A549 (cell line): ENCODE data around the gene RNF126. TPM values are rescaled to one million over a fixed set of nuclear protein-coding genes. Genes with fewer than 3 reads are reported as not detected.

Experiments used
- ATAC-seq, 2 experiments: fragments of 200-7000 bp in 1 of 2; fragments of >200 bp in 1 of 2; cut with Nextera tagmentation in 1 of 2; cut with Tn5 transposase in 1 of 2; 3 replicates each; pipeline versions ENCODE4 v1.8.0 to v1.9.1; 2018 to 2020; ENCODE audit warnings: mild to moderate bottlenecking in 1 of 2, moderate library complexity in 1 of 2
- CTCF ChIA-PET: fragments of 300-600 bp; sonication (Branson Sonifier 250); formaldehyde crosslinking; extraction: SDS; loops from one replicate; lab custom pipeline; 2021; ENCODE audit warnings: antibody characterized with exemption, inconsistent platforms; lab: Yijun Ruan, JAX
- POLR2A ChIA-PET: fragments of 350-600 bp; formaldehyde crosslinking; extraction: SDS; loops from one replicate; lab custom pipeline; 2021; ENCODE audit warnings: antibody characterized with exemption, inconsistent platforms; lab: Yijun Ruan, JAX
- DNase-seq, 2 experiments: peaks; one replicate each; pipeline versions ENCODE4 v3.0.0 to v3.0.0-alpha.2; 2011 to 2016; ENCODE audit warnings: low read depth in 1 of 2, low spot score in 1 of 2
- FAIRE-seq: peaks from 2 replicates; lab custom pipeline; 2011; peaks lifted over from hg19 to GRCh38; lab: Jason Lieb, UNC
- H3K27ac ChIP-seq, 2 experiments: fragments of >200 bp; sonication (Bioruptor Twin); formaldehyde crosslinking; 3 replicates each; pipeline ENCODE4 v1.5.1; 2016 to 2017
- H3K4me1 ChIP-seq: fragments of >200 bp; sonication (Bioruptor Twin); formaldehyde crosslinking; 3 replicates; pipeline ENCODE4 v1.6.1; 2016
- H3K4me2 ChIP-seq: fragments of >200 bp; sonication (Bioruptor Twin); formaldehyde crosslinking; 3 replicates; pipeline ENCODE4 v1.6.1; 2016
- H3K4me3 ChIP-seq: fragments of >200 bp; sonication (Bioruptor Twin); formaldehyde crosslinking; 3 replicates; pipeline ENCODE4 v1.5.1; 2016
- H3K9me3 ChIP-seq: fragments of >200 bp; sonication (Bioruptor Twin); formaldehyde crosslinking; 3 replicates; pipeline ENCODE4 v1.6.1; 2016
- BHLHE40 ChIP-seq: IDR thresholded peaks from 2 replicates; pipeline ENCODE4 v1.6.1; 2012; ENCODE audit warnings: low read depth, low read length, inconsistent platforms
- CBX2 ChIP-seq: fragments of 200-600 bp; sonication (generic); IDR thresholded peaks from 2 replicates; pipeline ENCODE4 v1.6.1; 2016; ENCODE audit warnings: low read depth, mild to moderate bottlenecking, borderline replicate concordance
- CEBPB ChIP-seq, 2 experiments: fragments of >200 bp in 1 of 2; sonication (Bioruptor Twin) in 1 of 2; formaldehyde crosslinking in 1 of 2; IDR thresholded peaks; 2 replicates each; pipeline ENCODE4 v1.6.1; 2012 to 2016
- CHD2 ChIP-seq: fragments of 150-350 bp; IDR thresholded peaks from 2 replicates; pipeline ENCODE4 v1.6.1; 2014; ENCODE audit warnings: low read length; ENCODE audit not compliant: partially characterized antibody
- FOSL2 ChIP-seq, 2 experiments: fragments of 450-650 bp in 1 of 2; fragments of >200 bp in 1 of 2; sonication (Bioruptor Twin) in 1 of 2; formaldehyde crosslinking; IDR thresholded peaks; 2 replicates each; pipeline versions ENCODE4 v1.5.0 to v1.6.1; 2016 to 2020; ENCODE audit warnings: mild to moderate bottlenecking in 1 of 2, moderate library complexity in 1 of 2
- GATA3 ChIP-seq: IDR thresholded peaks from 2 replicates; pipeline ENCODE4 v1.6.1; 2012; ENCODE audit warnings: borderline replicate concordance
- HEYL ChIP-seq: fragments of 250-450 bp; sonication (Bioruptor Pico); IDR thresholded peaks from 2 replicates; pipeline ENCODE4 v1.8.0; 2021; ENCODE audit warnings: mild to moderate bottlenecking, moderate library complexity
- JUN ChIP-seq, 2 experiments: fragments of >200 bp; sonication (Bioruptor Twin); formaldehyde crosslinking; IDR thresholded peaks; 2 replicates in 1 of 2; 3 replicates in 1 of 2; pipeline ENCODE4 v1.6.1; 2016 to 2017
- JUNB ChIP-seq: fragments of >200 bp; sonication (Bioruptor Twin); formaldehyde crosslinking; IDR thresholded peaks from 2 replicates; pipeline ENCODE4 v1.6.1; 2016
- KDM5A ChIP-seq: fragments of 200-600 bp; sonication (generic); IDR thresholded peaks from 2 replicates; pipeline ENCODE4 v1.6.1; 2016; ENCODE audit warnings: antibody characterized with exemption, mild to moderate bottlenecking
- MAZ ChIP-seq: fragments of 150-350 bp; IDR thresholded peaks from 2 replicates; pipeline ENCODE4 v1.6.1; 2014; ENCODE audit warnings: antibody characterized with exemption, low read depth, low read length, borderline replicate concordance
- RARB ChIP-seq: fragments of 250-450 bp; sonication (Bioruptor Pico); IDR thresholded peaks from 2 replicates; pipeline ENCODE4 v1.8.0; 2021; ENCODE audit warnings: mild to moderate bottlenecking, moderate library complexity
- RCOR1 ChIP-seq: fragments of 150-350 bp; IDR thresholded peaks from 2 replicates; pipeline ENCODE4 v1.6.1; 2014; ENCODE audit warnings: antibody characterized with exemption, low read length, low read depth
- RFX5 ChIP-seq: fragments of 450-650 bp; IDR thresholded peaks from 2 replicates; pipeline ENCODE4 v1.7.1; 2014; ENCODE audit warnings: antibody characterized with exemption, mild to moderate bottlenecking, moderate library complexity
- SREBF2 ChIP-seq: fragments of 450-650 bp; IDR thresholded peaks from 2 replicates; pipeline ENCODE4 v1.6.1; 2014; ENCODE audit warnings: mild to moderate bottlenecking, moderate library complexity
- TFCP2L1 ChIP-seq: fragments of 250-450 bp; sonication (Bioruptor Pico); IDR thresholded peaks from 2 replicates; pipeline ENCODE4 v1.5.0; 2021; ENCODE audit warnings: mild to moderate bottlenecking
- TP53 ChIP-seq: fragments of 250-450 bp; sonication (Bioruptor Pico); IDR thresholded peaks from 2 replicates; pipeline ENCODE4 v1.5.0; 2021; ENCODE audit warnings: mild to moderate bottlenecking, moderate library complexity
- ZFP36 ChIP-seq: fragments of 450-650 bp; IDR thresholded peaks from 2 replicates; pipeline ENCODE4 v1.6.1; 2014; ENCODE audit warnings: borderline replicate concordance; ENCODE audit not compliant: partially characterized antibody
- ZNF302 ChIP-seq: fragments of 250-450 bp; sonication (Bioruptor Pico); IDR thresholded peaks from 2 replicates; pipeline ENCODE4 v1.9.0; 2021; ENCODE audit warnings: inconsistent platforms, mild to moderate bottlenecking, moderate library complexity
- WGBS: methylation state at CpG from one replicate; pipeline ENCODE4 v1.1.6; 2017; ENCODE audit errors: missing lambda C conversion rate; 5-methylcytosine and 5-hydroxymethylcytosine counted together
- polyA plus RNA-seq, 4 experiments: library from polyadenylated mRNA; depleted of rRNA in 3 of 4; stranded (reverse); fragments of >200 nt; fragmentation: RNase III in 1 of 4; extraction: RNeasy Plus Mini Kit Qiagen cat#74134 plus additional on column Dnase treatment in 1 of 4; gene quantifications; 2 replicates in 3 of 4; 3 replicates in 1 of 4; pipeline ENCODE4 v1.2.3, GENCODE V29; 2011 to 2017
- TF ChIP-seq, protein P1 (sequence below): fragments of 450-650 bp; IDR thresholded peaks from 2 replicates; pipeline ENCODE4 v1.6.1; 2014; ENCODE audit warnings: antibody characterized with exemption
- TF ChIP-seq, protein P2 (sequence below): fragments of >200 bp; sonication (Bioruptor Twin); formaldehyde crosslinking; IDR thresholded peaks from 2 replicates; pipeline ENCODE4 v1.6.1; 2016
- TF ChIP-seq, protein P3 (sequence below): fragments of 150-350 bp; IDR thresholded peaks from 2 replicates; pipeline ENCODE4 v1.6.1; 2014; ENCODE audit warnings: low read depth, mild to moderate bottlenecking, low read length
- TF ChIP-seq, protein P4 (sequence below): fragments of 250-450 bp; sonication (Bioruptor Pico); IDR thresholded peaks from 2 replicates; pipeline ENCODE4 v1.5.0; 2020; ENCODE audit warnings: low read depth, mild to moderate bottlenecking, moderate library complexity
- TF ChIP-seq, protein P5 (sequence below): IDR thresholded peaks from 2 replicates; pipeline ENCODE4 v1.6.1; 2012

RNF126 gene
- polyA plus RNA-seq, 2 of the 4 experiments (the other 2 are of a cell fraction): 3.1 to 35.0 TPM

DNA sequence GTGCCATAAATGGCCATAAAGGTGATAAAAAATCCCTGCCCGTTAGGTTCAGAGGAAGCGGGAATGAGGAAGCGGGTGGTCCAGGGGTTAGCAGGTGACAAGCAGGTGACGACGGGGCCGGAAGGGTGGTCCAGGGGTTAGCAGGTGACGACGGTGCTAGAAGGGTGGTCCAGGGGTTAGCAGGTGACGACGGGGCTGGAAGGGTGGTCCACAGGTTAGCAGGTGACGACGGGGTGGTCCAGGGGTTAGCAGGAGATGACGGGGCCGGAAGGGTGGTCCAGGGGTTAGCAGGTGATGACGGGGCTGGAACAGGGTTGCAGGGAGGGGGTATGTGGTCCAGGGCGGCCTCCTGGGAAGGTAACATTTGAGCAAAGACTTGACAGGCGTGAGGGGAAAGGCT is 26.0 kb upstream of the RNF126 start:
- TF ChIP-seq RFX5: no peak
- TF ChIP-seq, protein P1, sequence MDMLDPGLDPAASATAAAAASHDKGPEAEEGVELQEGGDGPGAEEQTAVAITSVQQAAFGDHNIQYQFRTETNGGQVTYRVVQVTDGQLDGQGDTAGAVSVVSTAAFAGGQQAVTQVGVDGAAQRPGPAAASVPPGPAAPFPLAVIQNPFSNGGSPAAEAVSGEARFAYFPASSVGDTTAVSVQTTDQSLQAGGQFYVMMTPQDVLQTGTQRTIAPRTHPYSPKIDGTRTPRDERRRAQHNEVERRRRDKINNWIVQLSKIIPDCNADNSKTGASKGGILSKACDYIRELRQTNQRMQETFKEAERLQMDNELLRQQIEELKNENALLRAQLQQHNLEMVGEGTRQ: no peak
- TF ChIP-seq ZNF302 (CRISPR knock-in tag): no peak
- TF ChIP-seq KDM5A: no peak
- ATAC-seq: no peak
- no peak overlapping the region for H3K4me2 ChIP-seq
- no peak for DNase-seq
- 79% methylated on average over 12 of the region's 17 CpGs for WGBS
- H3K4me1 ChIP-seq: peaks cover 10% of the 10 kb centered on the region; the same call in 2 of the 3 replicates
- POLR2A ChIA-PET: no interaction called here
- H3K4me3 ChIP-seq: no peak overlapping the region
- H3K27ac ChIP-seq: peak overlapping the region in 1 of 2 experiments; percentile 72; a peak in 1 of 6 replicates
- CTCF ChIA-PET: no interaction called here
- H3K9me3 ChIP-seq: no peaks in the 10 kb centered on the region
- no peak for FAIRE-seq

DNA sequence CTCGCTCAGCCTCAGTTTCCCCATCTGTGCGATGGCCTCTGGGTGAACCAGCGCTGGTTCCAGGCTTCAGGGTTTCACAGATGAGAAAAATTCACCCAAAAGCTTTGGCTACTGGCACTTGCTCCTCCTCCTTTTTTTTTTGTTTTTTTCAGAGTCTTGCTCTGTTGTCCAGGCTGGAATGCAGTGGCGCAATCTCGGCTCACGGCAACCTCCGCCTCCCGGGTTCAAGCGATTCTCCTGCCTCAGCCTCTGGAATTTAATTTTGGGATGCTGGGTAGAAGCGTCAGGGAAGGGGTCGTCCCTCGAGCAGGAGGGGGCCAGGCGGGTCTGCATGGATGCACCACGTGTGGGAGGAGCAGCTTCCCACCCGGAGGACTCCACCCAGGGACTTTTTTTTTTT is 25.2 kb upstream of the RNF126 start:
- POLR2A ChIA-PET: interaction anchor here (0.6 kb wide), 2 partner anchors 40 to 64 kb away, joined by 3 read pairs; no protein-coding TSS in a partner anchor
- no peak for DNase-seq

DNA sequence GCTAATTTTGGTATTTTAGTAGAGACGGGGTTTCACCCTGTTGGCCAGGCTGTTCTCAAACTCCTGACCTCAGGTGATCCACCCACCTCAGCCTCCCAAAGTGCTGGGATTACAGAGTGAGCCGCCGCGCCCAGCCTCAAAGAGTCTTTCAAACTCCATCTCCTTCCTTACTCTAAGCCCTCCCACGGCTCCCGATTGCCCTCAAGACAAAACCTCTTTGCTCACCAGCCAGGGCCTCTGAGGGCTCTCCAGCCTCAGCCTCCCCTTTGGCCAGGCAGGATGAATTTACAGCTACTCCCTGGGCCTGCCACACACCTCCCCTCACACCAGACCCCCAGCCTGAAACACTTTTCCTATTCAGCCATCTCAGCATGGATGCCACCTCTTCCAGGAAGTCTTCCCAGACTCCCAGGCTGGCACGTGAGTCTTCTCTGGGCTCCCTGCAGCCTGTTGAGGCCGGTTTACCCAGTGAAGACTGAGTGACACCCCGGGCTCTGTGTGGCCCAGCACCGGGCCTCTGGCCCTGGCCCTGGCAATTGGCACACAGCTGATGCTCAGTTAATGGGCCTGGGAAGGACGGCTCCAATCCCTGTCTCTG is 24.7 kb upstream of the RNF126 start:
- CTCF ChIA-PET: interaction anchor here (0.7 to 3.0 kb wide), 5 partner anchors 12 to 103 kb away, joined by 3 to 17 read pairs (median 3); no protein-coding TSS in a partner anchor
- Histone ChIP-seq H3K4me1 (peaks cover 10% of the 10 kb centered on the region; the same call in 2 of the 3 replicates), H3K4me3 (no peak overlapping the region), H3K4me2 (peak overlapping the region; percentile 59), H3K27ac (peak overlapping the region in 1 of 2 experiments; percentile 72; a peak in 3 of 6 replicates), H3K9me3 (no peaks in the 10 kb centered on the region)
- peak in 1 of 2 experiments; percentile 5; a peak in 2 of 6 replicates for ATAC-seq
- POLR2A ChIA-PET: interaction anchor here (0.6 kb wide), 1 partner anchor 40 kb away, joined by 3 read pairs; no protein-coding TSS in a partner anchor
- no peak for TF ChIP-seq HEYL (CRISPR knock-in tag)
- no peak for TF ChIP-seq GATA3
- no peak for TF ChIP-seq RARB (CRISPR knock-in tag)
- TF ChIP-seq, protein P2, sequence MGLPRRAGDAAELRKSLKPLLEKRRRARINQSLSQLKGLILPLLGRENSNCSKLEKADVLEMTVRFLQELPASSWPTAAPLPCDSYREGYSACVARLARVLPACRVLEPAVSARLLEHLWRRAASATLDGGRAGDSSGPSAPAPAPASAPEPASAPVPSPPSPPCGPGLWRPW: no peak
- TF ChIP-seq ZFP36: peak; percentile 94
- no peak for TF ChIP-seq TP53 (CRISPR knock-in tag)
- TF ChIP-seq RCOR1: no peak
- no peak for TF ChIP-seq CHD2
- WGBS: 92% methylated on average over 7 of the region's 11 CpGs
- no peak for FAIRE-seq
- no peak for DNase-seq

More for the DNA sequence above, 25.2 kb upstream of the RNF126 start:
- Histone ChIP-seq H3K4me1 (peaks cover 10% of the 10 kb centered on the region; the same call in 2 of the 3 replicates), H3K27ac (peak overlapping the region; percentile 27 to 72; a peak in 3 of 6 replicates), H3K9me3 (no peaks in the 10 kb centered on the region), H3K4me3 (no peak overlapping the region), H3K4me2 (peak overlapping the region; percentile 59)
- TF ChIP-seq, protein P3, sequence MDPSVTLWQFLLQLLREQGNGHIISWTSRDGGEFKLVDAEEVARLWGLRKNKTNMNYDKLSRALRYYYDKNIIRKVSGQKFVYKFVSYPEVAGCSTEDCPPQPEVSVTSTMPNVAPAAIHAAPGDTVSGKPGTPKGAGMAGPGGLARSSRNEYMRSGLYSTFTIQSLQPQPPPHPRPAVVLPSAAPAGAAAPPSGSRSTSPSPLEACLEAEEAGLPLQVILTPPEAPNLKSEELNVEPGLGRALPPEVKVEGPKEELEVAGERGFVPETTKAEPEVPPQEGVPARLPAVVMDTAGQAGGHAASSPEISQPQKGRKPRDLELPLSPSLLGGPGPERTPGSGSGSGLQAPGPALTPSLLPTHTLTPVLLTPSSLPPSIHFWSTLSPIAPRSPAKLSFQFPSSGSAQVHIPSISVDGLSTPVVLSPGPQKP: no peak
- TF ChIP-seq ZFP36 (no peak), MAZ (no peak), FOSL2 (IDR thresholded peaks at IDR 0.05) (no peak), FOSL2 (CRISPR knock-in tag; IDR thresholded peaks at IDR 0.05) (no peak), SREBF2 (no peak), CEBPB (IDR thresholded peaks at IDR 0.05) (peak; percentile 51 to 81; a peak in 3 of 4 replicates), TFCP2L1 (CRISPR knock-in tag) (no peak), RCOR1 (no peak), BHLHE40 (no peak), RFX5 (no peak), CBX2 (no peak), JUNB (no peak), JUN (IDR thresholded peaks at IDR 0.05) (no peak)
- TF ChIP-seq, protein P4, sequence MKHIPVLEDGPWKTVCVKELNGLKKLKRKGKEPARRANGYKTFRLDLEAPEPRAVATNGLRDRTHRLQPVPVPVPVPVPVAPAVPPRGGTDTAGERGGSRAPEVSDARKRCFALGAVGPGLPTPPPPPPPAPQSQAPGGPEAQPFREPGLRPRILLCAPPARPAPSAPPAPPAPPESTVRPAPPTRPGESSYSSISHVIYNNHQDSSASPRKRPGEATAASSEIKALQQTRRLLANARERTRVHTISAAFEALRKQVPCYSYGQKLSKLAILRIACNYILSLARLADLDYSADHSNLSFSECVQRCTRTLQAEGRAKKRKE (CRISPR knock-in tag): no peak
- TF ChIP-seq, protein P5, sequence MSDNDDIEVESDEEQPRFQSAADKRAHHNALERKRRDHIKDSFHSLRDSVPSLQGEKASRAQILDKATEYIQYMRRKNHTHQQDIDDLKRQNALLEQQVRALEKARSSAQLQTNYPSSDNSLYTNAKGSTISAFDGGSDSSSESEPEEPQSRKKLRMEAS: 0 out of 2 replicates have a peak, but pooled peaks have one; percentile 19
- 9% methylated on average over 12 of the region's 15 CpGs for WGBS
- FAIRE-seq (no peak), ATAC-seq (peak in 1 of 2 experiments; percentile 13; a peak in 1 of 6 replicates)
- CTCF ChIA-PET: interaction anchor here (0.7 to 3.0 kb wide), 3 partner anchors 46 to 104 kb away, joined by 3 to 17 read pairs (median 4); no protein-coding TSS in a partner anchor
